ENCODE results near the gene TACC2. TPM values are rescaled to one million over a fixed set of nuclear protein-coding genes. Genes with fewer than 3 reads are reported as not detected.

TACC2 gene
- total and polyA plus RNA-seq, 4 donors, result 43.3 to 309 (median 127) TPM

- DNase-seq (no peak), ATAC-seq (ENCODE audit: insufficient read depth, low FRiP score) (no peak)
- no peak overlapping the region for H3K27ac ChIP-seq (ENCODE audit: low read depth in 1 of 2, low read length in 1 of 2)
- WGBS, 2 donors, result 90 to 92% methylated on average over 11 of the region's 11 CpGs
- no peak overlapping the region for H3K4me3 ChIP-seq
- H3K9me3 ChIP-seq (ENCODE audit: control insufficient read depth in 4 of 4, insufficient read depth in 3 of 4, low read length in 3 of 4), result no peaks in the 10 kb centered on the region
- TF ChIP-seq, protein P1, sequence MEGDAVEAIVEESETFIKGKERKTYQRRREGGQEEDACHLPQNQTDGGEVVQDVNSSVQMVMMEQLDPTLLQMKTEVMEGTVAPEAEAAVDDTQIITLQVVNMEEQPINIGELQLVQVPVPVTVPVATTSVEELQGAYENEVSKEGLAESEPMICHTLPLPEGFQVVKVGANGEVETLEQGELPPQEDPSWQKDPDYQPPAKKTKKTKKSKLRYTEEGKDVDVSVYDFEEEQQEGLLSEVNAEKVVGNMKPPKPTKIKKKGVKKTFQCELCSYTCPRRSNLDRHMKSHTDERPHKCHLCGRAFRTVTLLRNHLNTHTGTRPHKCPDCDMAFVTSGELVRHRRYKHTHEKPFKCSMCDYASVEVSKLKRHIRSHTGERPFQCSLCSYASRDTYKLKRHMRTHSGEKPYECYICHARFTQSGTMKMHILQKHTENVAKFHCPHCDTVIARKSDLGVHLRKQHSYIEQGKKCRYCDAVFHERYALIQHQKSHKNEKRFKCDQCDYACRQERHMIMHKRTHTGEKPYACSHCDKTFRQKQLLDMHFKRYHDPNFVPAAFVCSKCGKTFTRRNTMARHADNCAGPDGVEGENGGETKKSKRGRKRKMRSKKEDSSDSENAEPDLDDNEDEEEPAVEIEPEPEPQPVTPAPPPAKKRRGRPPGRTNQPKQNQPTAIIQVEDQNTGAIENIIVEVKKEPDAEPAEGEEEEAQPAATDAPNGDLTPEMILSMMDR (IDR thresholded peaks at IDR 0.05; ENCODE audit: control extremely low read depth, extremely low read depth), result no peak
- H3K27me3 ChIP-seq (ENCODE audit: control insufficient read depth in 3 of 3, insufficient read depth in 3 of 3, low read length in 2 of 3), result no peaks in the 10 kb centered on the region
- peaks cover 0 to 55% (median 3%) of the 10 kb centered on the region in 4 donors for H3K36me3 ChIP-seq (ENCODE audit: control insufficient read depth in 4 of 4, insufficient read depth in 4 of 4, low read length in 4 of 4)
- H3K9ac ChIP-seq (ENCODE audit: insufficient read depth in 1 of 2, low read length in 2 of 2), result no peak overlapping the region
- H3K4me1 ChIP-seq (ENCODE audit: control insufficient read depth in 5 of 5, insufficient read depth in 5 of 5, low read length in 5 of 5), result no peaks in the 10 kb centered on the region
Observed at GRCh38 chr10:122246830-122247520, 258.0 kb downstream of the TACC2 start.

DNA sequence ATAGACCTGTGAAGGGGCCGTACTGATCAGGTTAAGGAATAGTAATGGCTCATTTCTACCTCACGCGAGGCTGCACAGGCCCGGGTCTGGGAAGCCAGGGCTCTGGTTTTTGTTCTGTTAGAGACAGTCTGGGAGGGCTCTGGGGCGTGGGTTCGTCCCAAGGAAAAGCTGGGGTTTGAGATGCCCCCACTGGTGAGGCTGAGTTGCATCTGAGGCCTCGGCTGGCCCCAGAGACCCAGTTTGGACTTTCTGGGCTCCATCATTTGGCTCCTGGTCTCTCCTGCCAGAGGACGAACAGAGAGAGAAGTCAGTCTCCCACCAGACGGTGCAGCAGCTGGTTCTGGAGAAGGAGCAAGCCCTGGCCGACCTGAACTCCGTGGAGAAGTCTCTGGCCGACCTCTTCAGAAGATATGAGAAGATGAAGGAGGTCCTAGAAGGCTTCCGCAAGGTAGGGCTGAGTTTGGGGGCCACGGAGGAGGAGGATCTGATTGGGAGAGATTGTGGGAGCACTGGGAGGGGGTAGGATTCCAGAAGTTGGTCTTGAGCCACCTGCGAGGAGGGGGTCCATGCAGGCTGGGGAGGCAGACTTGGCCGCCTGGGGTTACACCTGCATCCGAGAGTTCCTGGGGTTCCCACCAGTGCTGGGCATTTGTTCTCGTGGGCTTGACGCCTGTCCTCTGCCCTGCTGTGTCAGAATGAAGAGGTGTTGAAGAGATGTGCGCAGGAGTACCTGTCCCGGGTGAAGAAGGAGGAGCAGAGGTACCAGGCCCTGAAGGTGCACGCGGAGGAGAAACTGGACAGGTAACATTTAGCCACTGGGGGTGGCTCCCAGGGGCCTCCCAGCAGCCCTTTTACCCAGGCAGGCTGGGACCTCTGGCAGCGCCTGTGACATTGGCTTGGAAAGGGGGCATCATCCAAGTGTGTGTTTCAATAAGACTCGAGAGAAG, 259.7 kb downstream of the TACC2 start:
- peaks cover 0 to 59% (median 1%) of the 10 kb centered on the region in 4 donors for H3K36me3 ChIP-seq (ENCODE audit: control insufficient read depth in 4 of 4, insufficient read depth in 4 of 4, low read length in 4 of 4)

GRCh38 chr10:122249303-122249850, 260.4 kb downstream of the TACC2 start:
- Histone ChIP-seq H3K4me3 (no peak overlapping the region), H3K27me3 (ENCODE audit: control insufficient read depth in 3 of 3, insufficient read depth in 3 of 3, low read length in 2 of 3) (no peaks in the 10 kb centered on the region), H3K9me3 (ENCODE audit: control insufficient read depth in 4 of 4, insufficient read depth in 3 of 4, low read length in 3 of 4) (no peaks in the 10 kb centered on the region), H3K9ac (ENCODE audit: insufficient read depth in 1 of 2, low read length in 2 of 2) (no peak overlapping the region), H3K4me1 (ENCODE audit: control insufficient read depth in 5 of 5, insufficient read depth in 5 of 5, low read length in 5 of 5) (no peaks in the 10 kb centered on the region), H3K36me3 (ENCODE audit: control insufficient read depth in 4 of 4, insufficient read depth in 4 of 4, low read length in 4 of 4) (peaks cover 0 to 55% (median 0%) of the 10 kb centered on the region in 4 donors), H3K27ac (ENCODE audit: low read depth in 1 of 2, low read length in 1 of 2) (no peak overlapping the region)
- no peak for ATAC-seq (ENCODE audit: insufficient read depth, low FRiP score)
- DNase-seq, result no peak
- WGBS, 2 donors, result 91% methylated on average over 11 of the region's 11 CpGs
- TF ChIP-seq, protein P1 (IDR thresholded peaks at IDR 0.05; ENCODE audit: control extremely low read depth, extremely low read depth), result no peak

More for the DNA sequence above, 259.7 kb downstream of the TACC2 start:
- H3K9me3 ChIP-seq (ENCODE audit: control insufficient read depth in 4 of 4, insufficient read depth in 3 of 4, low read length in 3 of 4), result no peaks in the 10 kb centered on the region
- no peaks in the 10 kb centered on the region for H3K27me3 ChIP-seq (ENCODE audit: control insufficient read depth in 3 of 3, insufficient read depth in 3 of 3, low read length in 2 of 3)
- 88 to 94% methylated on average over 25 of the region's 25 CpGs for WGBS, 2 donors
- H3K9ac ChIP-seq (ENCODE audit: insufficient read depth in 1 of 2, low read length in 2 of 2), result no peak overlapping the region
- H3K27ac ChIP-seq (ENCODE audit: low read depth in 1 of 2, low read length in 1 of 2), result no peak overlapping the region
- no peaks in the 10 kb centered on the region for H3K4me1 ChIP-seq (ENCODE audit: control insufficient read depth in 5 of 5, insufficient read depth in 5 of 5, low read length in 5 of 5)
- H3K4me3 ChIP-seq, result no peak overlapping the region
- DNase-seq, result no peak
- TF ChIP-seq, protein P1 (IDR thresholded peaks at IDR 0.05; ENCODE audit: control extremely low read depth, extremely low read depth), result no peak
- no peak for ATAC-seq (ENCODE audit: insufficient read depth, low FRiP score)

All from lung (tissue), 12 donors.